PC-3 (cell line): ENCODE results near the gene UGT2B17.

Experiments
- EZH2 ChIP-seq: fragments of 300-600 bp; sonication (generic); IDR thresholded peaks from one replicate; pipeline ENCODE4 v1.6.1; 2017; ENCODE audit warnings: antibody characterized with exemption, mild to moderate bottlenecking, low read length; ENCODE audit not compliant: unreplicated experiment
- TF ChIP-seq, protein P1 (sequence below): fragments of 300-600 bp; sonication (generic); conservative IDR thresholded peaks from 2 replicates; pipeline ENCODE4 v1.5.1; 2017; ENCODE audit warnings: antibody characterized with exemption, low read depth, mild to moderate bottlenecking, low read length

DNA sequence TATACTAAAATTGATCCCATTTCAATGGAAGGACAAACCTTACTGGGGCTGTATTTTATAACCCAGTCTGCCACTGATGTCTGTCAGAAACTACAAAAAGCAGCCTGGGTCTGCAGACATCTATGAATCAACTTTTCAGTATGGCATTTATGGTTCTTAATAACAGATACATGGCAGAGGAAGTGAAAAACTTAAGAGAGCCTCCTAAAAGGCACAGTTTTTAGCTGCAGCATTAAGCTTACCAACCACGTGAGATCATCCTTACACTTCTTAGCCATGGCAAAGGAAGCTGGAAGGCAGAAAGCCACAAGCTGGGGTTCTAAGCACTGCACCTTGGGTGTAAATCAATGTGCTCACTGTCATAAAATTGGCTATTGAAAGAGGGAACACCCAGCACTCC lies 16.6 kb upstream of the UGT2B17 start:
- no peak for TF ChIP-seq EZH2
- TF ChIP-seq, protein P1, sequence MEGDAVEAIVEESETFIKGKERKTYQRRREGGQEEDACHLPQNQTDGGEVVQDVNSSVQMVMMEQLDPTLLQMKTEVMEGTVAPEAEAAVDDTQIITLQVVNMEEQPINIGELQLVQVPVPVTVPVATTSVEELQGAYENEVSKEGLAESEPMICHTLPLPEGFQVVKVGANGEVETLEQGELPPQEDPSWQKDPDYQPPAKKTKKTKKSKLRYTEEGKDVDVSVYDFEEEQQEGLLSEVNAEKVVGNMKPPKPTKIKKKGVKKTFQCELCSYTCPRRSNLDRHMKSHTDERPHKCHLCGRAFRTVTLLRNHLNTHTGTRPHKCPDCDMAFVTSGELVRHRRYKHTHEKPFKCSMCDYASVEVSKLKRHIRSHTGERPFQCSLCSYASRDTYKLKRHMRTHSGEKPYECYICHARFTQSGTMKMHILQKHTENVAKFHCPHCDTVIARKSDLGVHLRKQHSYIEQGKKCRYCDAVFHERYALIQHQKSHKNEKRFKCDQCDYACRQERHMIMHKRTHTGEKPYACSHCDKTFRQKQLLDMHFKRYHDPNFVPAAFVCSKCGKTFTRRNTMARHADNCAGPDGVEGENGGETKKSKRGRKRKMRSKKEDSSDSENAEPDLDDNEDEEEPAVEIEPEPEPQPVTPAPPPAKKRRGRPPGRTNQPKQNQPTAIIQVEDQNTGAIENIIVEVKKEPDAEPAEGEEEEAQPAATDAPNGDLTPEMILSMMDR: no peak
